ENCODE results near the gene TBL1X.
A peak's percentile ranks its signal among the peaks of the same experiment; 100 is the strongest.

The TBL1X gene

GRCh38 chrX:9498236-9498635, 33.4 kb downstream of the TBL1X start:
- no peak for DNase-seq (ENCODE audit: low read depth)

DNA sequence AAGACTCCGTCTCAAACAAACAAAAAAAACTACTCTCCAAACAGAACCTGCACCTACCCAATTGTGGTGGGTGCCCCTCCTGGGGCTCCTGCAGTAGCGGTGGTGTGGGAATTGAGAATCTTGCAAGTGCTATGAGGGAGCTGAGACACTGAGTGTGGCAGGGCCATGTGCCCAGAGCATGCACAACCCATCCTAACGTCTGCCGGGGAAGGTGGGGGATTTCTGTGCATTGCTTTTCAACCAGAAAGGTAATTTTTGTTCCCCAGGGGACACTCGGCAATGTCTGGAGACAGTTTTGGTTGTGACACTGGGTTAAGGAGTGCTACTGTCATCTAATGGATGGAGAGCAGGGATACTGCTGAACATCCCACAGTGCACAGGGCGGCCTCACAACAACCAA, 35.7 kb downstream of the TBL1X start:
- DNase-seq (ENCODE audit: low read depth): no peak

DNA sequence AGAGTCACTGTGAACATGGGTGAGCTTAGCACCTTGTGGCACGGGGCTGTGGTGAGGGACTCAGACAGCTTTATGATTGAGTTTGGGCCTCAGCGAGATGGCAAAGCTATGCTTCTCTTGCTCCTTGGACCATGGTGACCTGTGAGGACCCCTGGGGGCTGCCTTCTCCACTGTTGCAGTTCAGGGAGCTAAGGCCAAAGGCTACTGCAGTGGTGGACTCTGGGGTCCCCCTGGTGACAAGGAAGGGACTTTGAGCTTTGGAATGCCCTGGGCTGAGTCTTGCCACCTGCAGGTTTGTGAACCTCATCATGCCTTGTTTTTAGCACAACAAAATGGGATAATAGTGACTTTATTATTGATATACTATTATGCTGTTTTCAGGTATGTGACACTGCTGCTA, 36.5 kb downstream of the TBL1X start:
- DNase-seq (ENCODE audit: low read depth): no peak

GRCh38 chrX:9503261-9503660, 38.4 kb downstream of the TBL1X start:
- no peak for DNase-seq (ENCODE audit: low read depth)

DNA sequence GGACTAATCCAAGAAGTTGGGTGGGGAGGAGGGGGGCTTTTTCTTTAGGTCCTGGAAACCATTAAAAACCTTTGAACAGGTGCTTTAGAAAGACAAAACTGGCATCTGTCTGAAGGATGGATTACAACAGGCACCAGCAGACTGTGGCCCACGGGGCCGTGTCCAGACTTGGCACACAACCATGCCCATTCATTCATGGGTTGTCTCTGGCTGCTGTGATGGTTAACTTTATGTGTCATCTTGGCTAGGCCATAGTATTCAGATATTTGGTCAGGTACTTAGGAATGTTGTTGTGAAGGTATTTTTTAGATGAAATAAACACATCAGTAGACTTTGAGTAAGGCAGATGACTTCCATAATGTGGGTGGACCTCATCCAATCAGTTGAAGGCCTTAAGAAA, 45.5 kb downstream of the TBL1X start:
- DNase-seq (ENCODE audit: low read depth): no peak

DNA sequence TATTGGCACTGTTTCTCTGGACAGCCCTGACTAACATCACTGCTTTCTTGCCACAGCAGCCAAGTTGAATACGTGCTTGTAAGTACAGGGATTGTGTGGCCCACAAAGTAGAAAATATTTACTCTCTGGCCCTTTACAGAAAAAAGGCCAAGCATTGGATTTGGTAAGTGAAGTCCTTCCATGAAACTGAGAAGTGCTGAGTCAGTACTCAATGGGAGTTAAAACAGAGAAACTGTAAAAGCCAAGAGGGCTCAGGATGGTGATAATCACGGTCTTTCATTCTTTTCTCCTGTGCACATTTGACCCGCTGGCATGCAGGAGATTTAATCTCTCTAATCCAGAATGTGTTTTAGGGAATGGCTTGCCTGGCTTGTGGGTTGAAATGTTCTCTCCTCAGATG, 46.1 kb downstream of the TBL1X start:
- DNase-seq (ENCODE audit: low read depth): no peak

DNA sequence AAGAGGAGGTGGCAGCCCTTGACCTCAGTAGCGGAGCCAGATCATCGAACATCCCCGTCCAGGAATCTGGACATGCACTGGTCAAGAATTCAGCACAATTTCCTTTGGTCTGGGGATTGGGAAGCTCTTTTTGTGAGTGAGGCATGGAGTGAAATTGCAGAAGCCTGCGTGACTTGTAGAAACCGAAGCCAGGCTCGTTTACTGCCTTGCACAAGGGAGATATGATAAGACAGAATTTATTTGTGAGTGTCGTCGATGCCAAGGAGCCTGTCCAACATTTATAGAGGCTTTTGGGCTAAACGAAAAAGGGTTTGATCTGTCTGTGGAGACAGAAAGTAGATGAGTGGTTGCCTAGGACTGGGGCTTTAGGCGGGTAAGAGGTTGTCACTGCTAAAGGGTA, 50.6 kb downstream of the TBL1X start:
- no peak for DNase-seq (ENCODE audit: low read depth)

DNA sequence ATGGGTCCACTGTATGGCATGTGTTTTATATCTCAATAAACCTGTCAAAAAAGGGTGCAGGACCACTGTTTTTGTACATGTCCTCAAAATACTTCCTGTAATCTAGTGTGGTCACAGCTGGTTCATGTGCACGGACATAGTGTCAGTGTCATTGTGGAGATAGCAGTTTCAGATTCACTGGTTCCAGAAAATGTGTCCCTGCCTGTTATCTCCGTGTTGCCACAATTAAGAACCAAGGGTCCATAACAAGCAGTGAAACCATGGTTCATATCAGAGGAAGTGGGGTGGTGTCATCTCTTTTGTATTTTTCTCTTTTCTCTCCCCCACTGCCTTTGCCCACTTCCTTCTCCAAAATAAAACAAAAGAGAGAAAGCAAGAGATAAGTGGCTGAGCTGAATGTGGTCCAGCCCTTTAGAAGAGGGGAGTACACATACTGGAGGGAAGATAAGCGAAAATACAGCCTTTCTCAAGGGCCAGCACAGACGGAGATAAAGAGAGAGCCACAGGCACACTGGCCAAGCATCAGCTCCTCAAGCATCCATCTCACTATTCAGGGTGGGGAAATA, 51.2 kb downstream of the TBL1X start:
- no peak for DNase-seq (ENCODE audit: low read depth)

GRCh38 chrX:9516635-9517034, 51.8 kb downstream of the TBL1X start:
- DNase-seq (ENCODE audit: low read depth): no peak

- no peak for DNase-seq (ENCODE audit: low read depth)
Observed at GRCh38 chrX:9518051-9518450, 53.2 kb downstream of the TBL1X start.

GRCh38 chrX:9518889-9519288, 54.0 kb downstream of the TBL1X start:
- DNase-seq (ENCODE audit: low read depth): no peak

DNA sequence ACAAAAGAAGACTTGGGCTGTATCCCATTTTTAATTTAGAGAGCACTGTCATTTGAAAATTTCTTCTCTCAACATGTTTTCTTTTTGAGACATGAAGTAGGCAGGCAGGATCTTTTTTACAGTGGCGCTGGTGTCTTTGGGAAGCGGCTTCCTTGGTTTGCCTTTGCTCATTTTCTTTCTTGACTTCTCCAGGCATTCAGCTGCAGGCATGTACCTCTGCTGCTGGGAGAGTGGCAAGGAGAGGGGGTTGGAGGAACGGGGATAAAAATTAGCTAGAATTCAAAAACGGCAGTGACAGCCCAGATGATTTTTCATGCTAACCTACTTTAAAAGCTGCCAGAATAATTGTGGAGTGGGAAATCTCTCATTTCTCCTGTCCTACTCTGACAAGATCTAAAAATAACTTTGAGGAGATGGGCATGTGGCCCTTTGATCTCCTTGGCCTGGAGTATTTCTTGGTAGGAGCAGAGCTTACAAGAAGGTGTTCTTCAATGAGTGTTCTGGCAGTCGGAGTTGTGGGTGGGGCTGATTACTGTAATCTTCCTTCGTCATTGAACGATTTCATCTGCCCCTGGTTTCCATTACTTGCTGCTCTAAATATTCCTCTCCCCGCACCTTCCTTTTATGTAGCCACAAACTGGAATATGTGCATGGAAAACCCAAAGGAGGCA, 54.8 kb downstream of the TBL1X start:
- DNase-seq (ENCODE audit: low read depth): no peak

- no peak for DNase-seq (ENCODE audit: low read depth)
Observed at GRCh38 chrX:9520217-9520590, 55.3 kb downstream of the TBL1X start.

DNA sequence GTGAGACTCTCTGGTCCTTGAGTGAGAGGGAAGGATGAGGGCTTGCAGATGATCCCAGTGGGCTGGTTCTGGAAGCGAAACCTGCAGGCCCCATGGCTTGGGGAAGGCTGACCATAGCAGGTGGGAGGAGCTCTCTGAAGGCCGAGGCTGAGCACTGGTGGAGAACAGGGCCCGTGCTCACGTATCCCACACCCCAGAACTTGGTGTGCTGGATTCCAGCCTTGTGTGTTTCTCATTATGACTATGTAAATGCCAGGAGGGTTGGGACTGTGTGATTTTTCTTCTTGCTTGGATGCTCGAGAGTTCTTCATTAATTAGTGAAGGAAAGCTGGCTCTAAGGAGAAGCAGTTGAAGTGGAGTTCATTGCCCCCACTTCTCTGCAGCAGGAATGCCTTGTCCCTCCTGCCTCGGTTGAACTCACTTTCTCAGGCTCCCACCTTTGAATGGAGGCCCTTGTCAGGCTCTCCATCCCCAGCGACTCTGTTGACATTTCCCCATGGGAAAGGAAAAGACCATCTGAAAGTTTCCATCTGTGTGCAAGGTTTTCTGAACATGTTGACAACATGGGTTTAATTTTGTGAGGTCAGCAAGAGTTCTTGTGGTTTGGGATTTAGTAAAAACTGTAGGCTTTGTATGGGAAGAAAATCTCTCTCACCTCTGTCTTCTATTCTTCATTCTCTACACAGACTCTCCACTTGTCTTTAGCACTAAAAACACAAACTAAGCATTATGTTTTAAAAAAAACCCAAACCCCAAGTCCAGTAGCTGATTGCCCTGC, 57.7 kb downstream of the TBL1X start:
- no peak for DNase-seq (ENCODE audit: low read depth)

- no peak for DNase-seq (ENCODE audit: low read depth)
Observed at GRCh38 chrX:9525511-9526248, 60.8 kb downstream of the TBL1X start.

- DNase-seq (ENCODE audit: low read depth): no peak
Observed at GRCh38 chrX:9526965-9527364, 62.1 kb downstream of the TBL1X start.

DNA sequence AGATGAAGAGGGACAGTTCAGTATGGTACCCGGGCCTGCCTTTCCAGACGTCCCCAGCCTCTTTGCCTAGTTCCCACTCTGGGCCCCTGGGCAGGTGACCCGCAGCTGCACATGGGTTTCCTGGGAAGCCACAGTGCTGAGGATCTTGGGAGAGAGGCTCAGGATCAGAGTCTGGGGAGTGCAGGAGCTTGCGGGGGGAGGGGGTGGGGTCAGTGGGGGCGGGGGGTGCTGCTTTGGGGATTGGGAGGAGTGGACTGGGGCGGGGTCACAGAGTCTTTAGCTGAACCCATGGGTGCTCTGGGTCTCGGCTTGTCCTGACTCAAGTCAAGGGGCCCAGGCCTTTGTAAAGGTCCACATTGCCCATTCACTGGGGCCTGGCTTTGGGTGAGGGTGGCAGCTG, 63.6 kb downstream of the TBL1X start:
- no peak for DNase-seq (ENCODE audit: low read depth)

DNA sequence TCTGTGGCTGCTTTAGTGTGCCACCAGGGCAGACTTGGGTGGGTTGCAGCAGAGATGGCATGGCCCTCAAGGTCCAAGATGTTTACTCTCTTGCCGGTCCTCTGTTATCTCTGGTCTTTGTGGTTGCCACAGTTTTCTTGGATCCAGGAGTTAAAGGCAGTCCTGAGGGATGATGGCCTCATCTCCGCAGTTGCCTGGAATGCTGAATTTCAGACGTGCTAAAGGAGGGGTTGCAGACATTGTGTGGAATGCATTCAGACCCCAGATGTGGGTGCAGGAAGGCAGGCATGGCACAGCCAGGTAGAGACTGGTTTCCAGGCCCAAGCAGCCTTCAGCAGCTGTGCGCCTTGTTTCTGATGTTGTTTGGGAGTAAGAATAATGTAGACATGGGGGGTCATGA, 64.4 kb downstream of the TBL1X start:
- no peak for DNase-seq (ENCODE audit: low read depth)

DNA sequence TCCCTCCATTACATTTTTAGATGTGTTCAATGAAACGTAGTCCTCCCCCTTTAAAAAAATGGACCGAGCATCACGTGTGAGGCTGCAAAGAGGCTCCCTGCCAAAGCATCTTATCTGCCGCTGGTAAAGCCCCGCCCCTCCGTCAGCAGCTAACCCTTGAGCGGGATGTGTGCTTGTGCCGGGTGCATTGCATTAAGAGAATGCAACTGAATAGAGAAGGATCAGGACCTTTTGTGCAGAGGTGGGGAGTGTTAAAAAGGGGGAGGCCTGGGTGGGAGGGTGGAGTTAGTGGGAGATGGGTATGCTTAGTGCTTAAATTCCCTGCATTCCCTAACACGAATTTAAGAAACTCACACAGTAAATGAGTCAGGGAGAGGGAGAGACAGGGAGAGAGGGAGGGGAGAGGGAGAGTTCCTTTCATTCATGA, 66.0 kb downstream of the TBL1X start:
- peak; percentile 73 for DNase-seq (ENCODE audit: low read depth)

- no peak for DNase-seq (ENCODE audit: low read depth)
Observed at GRCh38 chrX:9532349-9532748, 67.5 kb downstream of the TBL1X start.

DNA sequence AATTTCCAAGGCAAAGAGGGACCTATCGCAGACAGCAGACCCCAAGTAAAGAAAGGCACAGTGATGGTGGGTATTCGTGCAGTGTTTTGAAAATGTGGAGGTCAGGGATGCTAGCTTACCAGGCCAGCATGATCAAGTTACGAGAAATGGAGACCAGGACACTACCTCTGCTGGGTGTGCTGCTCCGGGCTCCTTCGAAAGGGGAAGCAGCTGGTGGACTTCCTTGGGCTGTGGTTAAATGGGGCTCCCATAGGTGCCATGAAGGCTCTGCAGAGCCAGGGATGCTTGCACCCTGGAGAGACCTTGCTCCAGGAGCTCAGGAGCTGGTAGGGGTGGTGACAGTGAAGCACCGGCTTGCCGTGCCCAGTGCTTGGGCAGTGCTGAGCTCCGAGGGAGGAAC, 68.8 kb downstream of the TBL1X start:
- no peak for DNase-seq (ENCODE audit: low read depth)

- no peak for DNase-seq (ENCODE audit: low read depth)
Observed at GRCh38 chrX:9534686-9535085, 69.8 kb downstream of the TBL1X start.

- no peak for DNase-seq (ENCODE audit: low read depth)
Observed at GRCh38 chrX:9535101-9535500, 70.2 kb downstream of the TBL1X start.

Data from HS-5 (cell line).